Measurements from ENCODE around the gene SLC28A3. TPM values are rescaled to one million over a fixed set of nuclear protein-coding genes. Genes with fewer than 3 reads are reported as not detected.
"Not testable (repeated sequence)": the region's sequence is repeated elsewhere in the genome, so short reads cannot be mapped to it uniquely, and the experiment has no call there.

SLC28A3 gene
- not detected in 2 replicates for total RNA-seq

DNA sequence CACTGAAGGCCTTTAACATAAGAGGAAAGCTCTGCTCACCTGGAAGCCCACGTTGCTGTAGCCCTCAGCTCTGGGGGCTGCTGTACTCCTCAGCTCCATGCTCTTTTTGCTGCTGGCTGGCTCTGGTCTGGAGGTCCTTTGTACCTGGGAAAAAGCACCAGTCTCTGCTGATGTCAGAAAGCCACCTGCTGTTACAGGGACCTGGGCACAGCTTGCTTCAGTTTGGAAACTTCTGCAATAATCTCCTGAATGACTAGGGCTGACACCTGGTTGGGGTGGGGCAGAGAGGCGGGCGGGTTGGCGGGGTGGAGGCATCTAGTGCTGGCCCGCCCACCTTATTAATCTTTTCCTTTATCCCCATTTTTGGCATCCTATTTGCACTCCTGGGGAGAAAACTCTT is at the start of gene SLC28A3:
TSS of gene SLC28A3 (minus strand) at position 224 of the 400 bp plus-strand sequence. CDS start at position 99, 125 bp downstream.
- no peak for DNase-seq (ENCODE audit: low read depth in 2 of 2)

DNA sequence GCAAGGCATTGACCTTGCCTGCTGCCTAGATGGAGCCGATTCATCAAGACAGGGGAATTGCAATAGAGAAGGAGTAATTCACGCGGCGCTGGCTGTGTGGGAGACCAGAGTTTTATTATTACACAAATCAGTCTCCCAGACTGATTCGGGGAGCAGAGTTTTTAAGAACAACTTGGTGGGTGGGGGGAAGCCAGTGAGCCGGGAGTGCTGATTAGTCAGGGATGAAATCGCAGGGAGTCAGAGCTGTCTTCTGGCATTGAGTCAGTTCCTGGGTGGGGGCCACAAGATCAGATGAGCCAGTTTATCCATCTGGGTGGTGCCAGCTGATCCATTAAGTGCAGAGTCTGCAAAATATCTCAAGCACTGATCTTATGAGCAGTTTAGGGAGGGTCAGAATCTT is 49.7 kb upstream of the SLC28A3 start:
- not testable (repeated sequence) for DNase-seq (ENCODE audit: low read depth in 2 of 2)

DNA sequence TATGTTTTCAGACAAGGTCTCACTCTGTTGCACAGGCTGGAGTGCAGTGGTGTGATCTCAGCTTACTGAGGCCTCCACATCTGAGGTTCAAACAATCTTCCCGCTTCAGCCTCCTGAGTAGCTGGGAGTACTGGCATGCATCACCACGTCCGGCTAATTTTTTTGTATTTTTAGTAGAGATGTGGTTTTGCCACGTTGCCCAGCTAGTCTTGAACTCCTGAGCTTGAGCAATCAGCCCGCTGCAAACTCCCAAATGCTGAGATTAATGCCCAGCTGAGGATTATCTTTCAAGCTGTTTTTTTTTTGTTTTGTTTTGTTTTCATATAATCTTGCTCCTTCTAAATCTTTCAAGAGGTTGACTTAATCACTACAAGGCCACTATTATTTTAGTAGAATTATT is 47.3 kb upstream of the SLC28A3 start:
- DNase-seq (ENCODE audit: low read depth in 2 of 2): no peak

GRCh38 chr9:84386753-84387152 is 46.2 kb upstream of the SLC28A3 start:
- DNase-seq (ENCODE audit: low read depth in 2 of 2): no peak

- DNase-seq (ENCODE audit: low read depth in 2 of 2): no peak
Observed at GRCh38 chr9:84385386-84386040, 45.0 kb upstream of the SLC28A3 start.

DNA sequence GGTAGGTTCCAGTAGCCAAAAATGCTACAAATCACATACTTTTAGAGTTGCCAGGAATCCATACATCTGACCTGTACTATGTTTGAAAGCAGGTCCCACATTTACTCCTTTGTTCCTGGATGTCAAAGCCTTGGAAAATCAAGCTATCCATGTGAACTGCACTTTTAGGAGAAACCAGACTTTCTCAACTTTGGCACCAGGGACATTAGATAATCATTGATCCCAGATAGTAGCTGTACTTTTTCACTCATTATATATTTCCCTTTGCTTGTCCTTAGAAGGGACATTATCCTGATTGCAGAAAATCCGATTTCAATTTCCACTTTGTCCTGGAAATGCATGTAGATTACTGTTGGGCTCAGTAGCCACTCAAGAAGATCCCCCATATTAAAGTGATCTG is 44.1 kb upstream of the SLC28A3 start:
- DNase-seq (ENCODE audit: low read depth in 2 of 2): no peak

- DNase-seq (ENCODE audit: low read depth in 2 of 2): no peak
Observed at GRCh38 chr9:84383178-84383577, 42.6 kb upstream of the SLC28A3 start.

- DNase-seq (ENCODE audit: low read depth in 2 of 2): no peak
Observed at GRCh38 chr9:84382720-84383119, 42.2 kb upstream of the SLC28A3 start.

DNA sequence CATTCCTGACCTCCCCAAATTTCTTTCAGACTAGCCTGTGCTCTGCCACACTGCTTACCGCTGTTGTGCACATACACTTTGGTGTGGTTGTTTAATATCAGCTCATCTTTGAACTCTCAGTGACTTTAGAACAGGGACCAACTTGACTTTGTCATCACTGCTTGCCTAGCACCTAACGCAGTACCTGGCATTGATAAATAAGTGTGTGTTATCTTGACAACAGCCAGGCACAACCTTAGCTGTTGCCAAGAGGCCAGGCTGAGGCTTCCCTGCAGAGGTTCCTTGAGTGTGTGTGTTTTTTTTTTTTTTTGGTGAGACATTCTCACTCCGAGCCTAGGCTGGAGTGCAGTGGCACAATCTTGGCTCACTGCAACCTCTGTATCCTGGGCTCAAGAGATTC is 41.0 kb upstream of the SLC28A3 start:
- no peak for DNase-seq (ENCODE audit: low read depth in 2 of 2)

- no peak for DNase-seq (ENCODE audit: low read depth in 2 of 2)
Observed at GRCh38 chr9:84379740-84380139, 39.2 kb upstream of the SLC28A3 start.

DNA sequence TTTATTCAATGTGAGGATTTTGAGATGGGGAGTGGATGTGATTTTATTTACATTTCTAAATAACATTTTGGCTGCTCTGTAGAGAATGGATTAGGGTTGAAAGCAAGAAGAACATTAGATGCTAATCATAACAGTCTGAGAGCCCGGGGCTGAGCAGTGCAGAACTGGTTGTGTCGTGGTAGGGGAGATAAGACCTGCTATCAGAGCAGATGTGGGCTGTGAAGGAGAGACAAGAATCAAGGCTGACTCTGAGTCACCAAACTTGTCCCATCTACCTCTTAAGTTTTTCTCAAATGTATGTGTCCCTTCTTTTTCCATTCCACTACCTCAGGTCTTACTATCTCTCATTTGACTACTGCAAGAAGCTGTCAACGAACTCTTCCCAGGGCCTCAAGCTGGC is 35.4 kb upstream of the SLC28A3 start:
- DNase-seq (ENCODE audit: low read depth in 2 of 2): no peak

GRCh38 chr9:84374516-84374915 is 34.0 kb upstream of the SLC28A3 start:
- DNase-seq (ENCODE audit: low read depth in 2 of 2): no peak

- DNase-seq (ENCODE audit: low read depth in 2 of 2): no peak
Observed at GRCh38 chr9:84374013-84374412, 33.5 kb upstream of the SLC28A3 start.

- no peak for DNase-seq (ENCODE audit: low read depth in 2 of 2)
Observed at GRCh38 chr9:84371737-84372136, 31.2 kb upstream of the SLC28A3 start.

GRCh38 chr9:84368601-84369000 is 28.0 kb upstream of the SLC28A3 start:
- no peak for DNase-seq (ENCODE audit: low read depth in 2 of 2)

DNA sequence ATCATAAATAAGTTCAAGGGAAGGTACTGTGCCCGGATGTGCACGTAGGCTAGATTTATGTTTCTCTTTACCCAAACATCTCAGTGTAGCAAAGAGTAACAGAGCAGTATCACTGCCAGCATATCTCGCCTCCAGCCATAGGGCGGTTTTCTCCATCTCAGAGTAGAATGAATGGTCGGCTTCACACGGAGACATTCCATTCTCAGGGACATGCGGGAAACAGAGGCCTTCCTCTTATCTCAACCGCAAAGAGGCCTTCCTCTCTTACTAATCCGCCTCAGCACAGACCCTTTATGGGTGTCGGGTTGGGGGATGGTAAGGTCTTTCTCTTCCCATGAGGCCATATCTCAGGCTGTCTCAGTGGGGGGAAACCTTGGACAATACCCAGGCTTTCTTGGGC is 27.2 kb upstream of the SLC28A3 start:
- DNase-seq (ENCODE audit: low read depth in 2 of 2): not testable (repeated sequence)

GRCh38 chr9:84366683-84367082 is 26.1 kb upstream of the SLC28A3 start:
- no peak for DNase-seq (ENCODE audit: low read depth in 2 of 2)

DNA sequence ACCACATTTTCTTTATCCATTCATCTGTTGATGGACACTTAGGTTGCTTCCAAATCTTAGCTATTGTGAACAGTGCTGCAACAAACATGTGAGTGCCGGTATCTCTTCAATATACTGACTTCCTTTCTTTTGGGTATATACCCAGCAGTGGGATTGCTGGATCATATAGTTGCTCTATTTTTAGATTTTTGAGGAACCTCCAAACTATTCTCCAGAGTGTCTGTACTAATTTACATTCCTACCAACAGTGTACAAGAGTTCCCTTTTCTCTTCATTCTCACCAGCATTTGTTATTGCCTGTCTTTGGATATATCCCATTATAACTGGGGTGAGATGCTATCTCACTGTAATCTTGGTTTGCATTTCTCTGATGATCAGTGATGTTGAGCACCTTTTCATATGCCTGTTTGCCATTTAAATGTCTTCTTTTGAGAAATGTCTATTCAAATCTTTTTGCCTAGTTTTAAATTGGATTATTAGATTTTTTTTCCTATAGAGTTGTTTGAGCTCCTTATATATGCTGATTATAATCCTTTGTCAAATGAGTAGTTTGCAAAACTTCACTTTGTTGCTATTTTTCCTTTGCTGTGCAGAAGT is 24.4 kb upstream of the SLC28A3 start:
- not testable (repeated sequence) for DNase-seq (ENCODE audit: low read depth in 2 of 2)

DNA sequence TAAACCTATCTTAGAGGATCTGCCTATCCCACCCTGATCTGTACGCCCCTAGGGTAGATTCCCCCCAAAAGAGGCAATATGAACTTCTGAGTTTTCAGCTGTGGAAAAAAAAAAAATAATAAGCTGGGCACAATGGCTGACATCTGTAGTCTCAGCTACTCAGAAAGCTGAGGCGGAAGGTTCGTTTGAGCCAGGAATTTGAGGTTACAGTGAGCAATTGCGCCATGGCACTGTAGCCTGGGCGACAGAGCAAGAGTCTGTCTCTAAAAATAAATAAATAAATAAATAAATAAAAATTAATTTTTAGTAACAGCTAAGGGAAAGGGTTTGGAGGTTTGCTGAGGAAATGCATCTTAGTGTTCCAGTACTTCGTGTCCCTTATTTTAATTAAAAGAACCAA is 21.1 kb upstream of the SLC28A3 start:
- no peak for DNase-seq (ENCODE audit: low read depth in 2 of 2)

GRCh38 chr9:84357275-84357674 is 16.7 kb upstream of the SLC28A3 start:
- DNase-seq (ENCODE audit: low read depth in 2 of 2): peak in 1 of 2 donors; percentile 17

DNA sequence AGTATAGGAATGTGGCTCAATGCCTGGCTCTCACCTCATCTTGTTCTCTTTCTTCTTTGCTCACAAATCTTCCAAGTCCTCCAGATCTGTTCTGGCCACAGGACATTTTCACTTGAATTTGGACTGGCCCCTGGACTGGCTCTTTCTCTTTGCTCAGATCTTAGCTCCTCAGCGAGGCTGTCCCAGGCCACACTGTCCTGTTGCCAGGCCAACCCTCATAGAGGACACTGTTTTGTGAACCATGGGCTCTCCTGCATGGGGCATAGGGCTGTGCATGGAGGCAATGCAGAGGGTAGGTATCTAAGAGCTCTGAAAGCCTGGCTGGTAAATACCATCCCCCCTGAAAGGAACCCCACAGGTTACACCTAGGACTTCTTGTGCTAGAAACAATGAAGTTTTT is 13.5 kb upstream of the SLC28A3 start:
- DNase-seq (ENCODE audit: low read depth in 2 of 2): no peak

GRCh38 chr9:84349671-84350070 is 9.1 kb upstream of the SLC28A3 start:
- DNase-seq (ENCODE audit: low read depth in 2 of 2): no peak

DNA sequence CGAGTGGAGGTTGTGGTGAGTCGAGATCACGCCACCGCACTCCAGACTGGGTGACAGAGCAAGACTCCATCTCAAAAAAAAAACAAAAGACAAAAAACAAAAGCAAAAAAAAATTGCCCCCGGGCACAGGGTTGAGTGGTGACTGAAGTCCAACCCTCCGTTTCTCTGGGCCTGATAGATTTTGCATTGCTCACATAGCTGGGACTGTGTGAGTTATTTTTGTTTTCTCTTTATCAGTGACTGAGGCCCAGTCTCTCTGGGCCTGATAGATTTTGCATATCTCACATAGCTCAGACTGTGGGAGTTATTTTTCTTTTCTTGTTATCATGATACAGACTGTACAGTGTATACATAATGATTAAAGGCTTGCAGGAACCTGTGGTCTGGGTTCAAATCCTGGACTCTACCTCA is 2.6 kb upstream of the SLC28A3 start:
- no peak for DNase-seq (ENCODE audit: low read depth in 2 of 2)

GRCh38 chr9:84339962-84340361 is 596 bp downstream of the SLC28A3 start:
- no peak for DNase-seq (ENCODE audit: low read depth in 2 of 2)

All from dermis microvascular lymphatic vessel endothelial cell (primary cell).